Heart right ventricle (tissue), 16 donors: ENCODE results near the gene RUVBL1. TPM values are rescaled to one million over a fixed set of nuclear protein-coding genes. Genes with fewer than 3 reads are reported as not detected.

Experiments used
- ATAC-seq, 8 donors: fragments of 200-7000 bp; cut with Tn5 transposase; one replicate each; pipeline ENCODE4 v1.9.1; 2020; ENCODE audit warnings: mild to moderate bottlenecking in 8 of 8, moderate library complexity in 8 of 8, moderate number of reproducible peaks in 1 of 8
- DNase-seq, 2 donors: peaks; one replicate each; pipeline ENCODE4 v3.0.0-alpha.2; 2020
- H3K27ac ChIP-seq, 10 donors: fragments of 200-600 bp; sonication (generic) in 2 of 10; one replicate each; pipeline versions ENCODE4 v1.5.0 to v1.8.0; 2020 to 2022; ENCODE audit warnings: mild to moderate bottlenecking in 3 of 10
- H3K27me3 ChIP-seq, 7 donors: fragments of 200-600 bp; one replicate each; pipeline ENCODE4 v1.8.0; 2021 to 2022; ENCODE audit warnings: mild to moderate bottlenecking in 2 of 7
- H3K36me3 ChIP-seq, 9 donors: fragments of 200-600 bp; sonication (generic) in 1 of 9; one replicate each; pipeline versions ENCODE4 v1.5.0 to v1.8.0; 2020 to 2022; ENCODE audit warnings: mild to moderate bottlenecking in 2 of 9
- H3K4me1 ChIP-seq, 9 donors: fragments of 200-600 bp; sonication (generic) in 1 of 9; one replicate each; pipeline versions ENCODE4 v1.5.0 to v1.8.0; 2020 to 2022; ENCODE audit warnings: mild to moderate bottlenecking in 4 of 9
- H3K4me3 ChIP-seq, 10 donors: fragments of 200-600 bp; sonication (generic) in 2 of 10; one replicate each; pipeline versions ENCODE4 v1.5.0 to v1.8.0; 2020 to 2022; ENCODE audit warnings: mild to moderate bottlenecking in 7 of 10, moderate library complexity in 2 of 10
- H3K9me3 ChIP-seq, 11 donors: fragments of 200-600 bp in 10 of 11; sonication (generic) in 2 of 11; one replicate each; pipeline versions ENCODE4 v1.5.0 to v1.8.0; 2013 to 2022; ENCODE audit warnings: mild to moderate bottlenecking in 2 of 11, control low read depth in 1 of 11, moderate library complexity in 1 of 11
- WGBS, 2 donors: extraction: QIAGEN DNeasy Blood & Tissue Kit; methylation state at CpG; one replicate each; pipeline ENCODE4 v1.1.7; 2013; ENCODE audit warnings: inconsistent platforms in 1 of 2; 5-methylcytosine and 5-hydroxymethylcytosine counted together
- intact Hi-C, 10 donors: fragments of 100-400 bp; cut with DNase I; formaldehyde crosslinking; loops; one replicate each; pipeline versions ENCODE4 v1.11.1 to v1.14.2; 2022
- polyA plus RNA-seq, 2 donors: library from polyadenylated mRNA; stranded (reverse); fragments of 200-250 nt; gene quantifications; one replicate each; pipeline ENCODE4 v1.2.3, GENCODE V29; 2013
- total RNA-seq, 10 donors: library from RNA; stranded (reverse); fragmentation: NEBNext Ultra II Directional in 3 of 10; extraction: Animal tissue kit (Norgen Biotek cat#: 25700) in 3 of 10; gene quantifications; one replicate each; pipeline versions ENCODE4 v1.2.1 to v1.2.4, GENCODE V29; 2021 to 2023
- TF ChIP-seq, protein P1 (sequence below), 9 donors: fragments of 200-600 bp; sonication (generic) in 2 of 9; IDR thresholded peaks; one replicate each; pipeline versions ENCODE4 v1.5.0 to v1.8.0; 2021 to 2022; ENCODE audit warnings: antibody characterized with exemption in 9 of 9, mild to moderate bottlenecking in 5 of 9, moderate library complexity in 1 of 9
- donor health status: Arrhythmogenic right ventricular cardiomyopathy.
- donor health status: ischemic (EF 13 %, LVEDD 7.1; RV severe dilation, severe dysfunction).
- donor health status: healthy with polysubstance abuse.
- donor health status: DM: no; HTN: yes; CAD: no.
- donor health status: DM: no; HTN: no; CAD: no.
- donor health status: ischemic (EF 25% LVEDD 6.9; RV normal size, moderate dysfunction).
- donor health status: ischemic (EF 25% LVEDD 5.7; RV mildly dilated, moderate dysfunction).
- donor health status: healthy.
- donor health status: DM: yes; HTN: yes; CAD: no.
- donor health status: Ischemic cardiomyopathy.
- donor health status: ischemic (EF 35%, LVEDD 5.7; RV mildly dilated, moderate dysfunction).
- donor health status: nonischemic (EF 11% LVEDD 7.7; RV severe dilation, severe dysfunction).
- donor health status: DM: yes; HTN: yes; CAD: no.
- donor health status: PGD.
- donor health status: ischemic (EF 29% LVEDD 5.4; RV normal size, mild dysfunction).
- donor health status: nonischemic (EF 23%, LVEDD 6.1; RV moderate dilation, normal function).

The RUVBL1 gene
- total and polyA plus RNA-seq, 12 donors = 9.4 to 38.5 (median 25.6) TPM

GRCh38 chr3:128153156-128154041 is 29.8 kb upstream of the RUVBL1 start, which contains the start of gene EEFSEC:
EEFSEC (plus strand) TSS chr3:128153481; CDS start chr3:128153508, 27 bp downstream.
- H3K27ac ChIP-seq = peak within 1 kb of the TSS; percentile 89 to 98 (median 94)
- H3K4me1 ChIP-seq = peaks cover 6 to 31% (median 24%) of the 10 kb centered on the region in 9 donors
- peak; percentile 83 to 86 for DNase-seq
- H3K4me3 ChIP-seq = peak within 1 kb of the TSS; percentile 69 to 99 (median 95)
- 0% methylated on average over 92 to 96 of the region's 96 CpGs for WGBS, 2 donors
- no peaks in the 10 kb centered on the region for H3K27me3 ChIP-seq
- peaks cover 0 to 19% (median 11%) of the 10 kb centered on the region in 9 donors for H3K36me3 ChIP-seq
- TF ChIP-seq, protein P1, sequence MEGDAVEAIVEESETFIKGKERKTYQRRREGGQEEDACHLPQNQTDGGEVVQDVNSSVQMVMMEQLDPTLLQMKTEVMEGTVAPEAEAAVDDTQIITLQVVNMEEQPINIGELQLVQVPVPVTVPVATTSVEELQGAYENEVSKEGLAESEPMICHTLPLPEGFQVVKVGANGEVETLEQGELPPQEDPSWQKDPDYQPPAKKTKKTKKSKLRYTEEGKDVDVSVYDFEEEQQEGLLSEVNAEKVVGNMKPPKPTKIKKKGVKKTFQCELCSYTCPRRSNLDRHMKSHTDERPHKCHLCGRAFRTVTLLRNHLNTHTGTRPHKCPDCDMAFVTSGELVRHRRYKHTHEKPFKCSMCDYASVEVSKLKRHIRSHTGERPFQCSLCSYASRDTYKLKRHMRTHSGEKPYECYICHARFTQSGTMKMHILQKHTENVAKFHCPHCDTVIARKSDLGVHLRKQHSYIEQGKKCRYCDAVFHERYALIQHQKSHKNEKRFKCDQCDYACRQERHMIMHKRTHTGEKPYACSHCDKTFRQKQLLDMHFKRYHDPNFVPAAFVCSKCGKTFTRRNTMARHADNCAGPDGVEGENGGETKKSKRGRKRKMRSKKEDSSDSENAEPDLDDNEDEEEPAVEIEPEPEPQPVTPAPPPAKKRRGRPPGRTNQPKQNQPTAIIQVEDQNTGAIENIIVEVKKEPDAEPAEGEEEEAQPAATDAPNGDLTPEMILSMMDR (IDR thresholded peaks at IDR 0.05) = no peak
- peaks cover 0 to 9% (median 0%) of the 10 kb centered on the region in 11 donors for H3K9me3 ChIP-seq
- ATAC-seq = peak; percentile 90 to 94 (median 93)
- intact Hi-C loops = loop anchor here in 2 of 10 donors (1.0 to 2.0 kb wide), 2 partner anchors 29 to 30 kb away; partner anchors contain the start of gene RUVBL1 (in 1 of the 2)

GRCh38 chr3:128152419-128153155 is 29.0 kb upstream of the RUVBL1 start:
- intact Hi-C loops = loop anchor here in 2 of 10 donors (1.0 to 2.0 kb wide), 2 partner anchors 28 to 29 kb away; partner anchors contain the start of gene RUVBL1 (in 1 of the 2)
- Histone ChIP-seq H3K36me3 (peaks cover 0 to 11% (median 5%) of the 10 kb centered on the region in 9 donors), H3K27me3 (no peaks in the 10 kb centered on the region), H3K4me3 (peak overlapping the region in 9 of 10 donors; percentile 78 to 99 (median 96)), H3K27ac (peak overlapping the region; percentile 89 to 98 (median 94)), H3K4me1 (peaks cover 6 to 31% (median 24%) of the 10 kb centered on the region in 9 donors), H3K9me3 (peaks cover 0 to 6% (median 0%) of the 10 kb centered on the region in 11 donors)
- DNase-seq (no peak), ATAC-seq (peak in 6 of 8 donors; percentile 16 to 65 (median 46))
- 65 to 72% methylated on average over 13 to 14 of the region's 29 CpGs for WGBS, 2 donors
- TF ChIP-seq, protein P1 (IDR thresholded peaks at IDR 0.05) = no peak

- TF ChIP-seq, protein P1 (IDR thresholded peaks at IDR 0.05) = no peak
- intact Hi-C loops = loop anchor here in 1 of 10 donors (2.0 kb wide), 1 partner anchor 27 kb away; no protein-coding TSS in a partner anchor
- no peak overlapping the region for H3K4me3 ChIP-seq
- WGBS, 2 donors = 88% methylated on average over 5 of the region's 5 CpGs
- DNase-seq = no peak
- H3K4me1 ChIP-seq = peaks cover 6 to 29% (median 22%) of the 10 kb centered on the region in 9 donors
- H3K27ac ChIP-seq = no peak overlapping the region
- no peak for ATAC-seq
- H3K9me3 ChIP-seq = no peaks in the 10 kb centered on the region
- peaks cover 0 to 3% (median 0%) of the 10 kb centered on the region in 9 donors for H3K36me3 ChIP-seq
- H3K27me3 ChIP-seq = no peaks in the 10 kb centered on the region
Observed at GRCh38 chr3:128151758-128152274, 28.2 kb upstream of the RUVBL1 start.
